WTC11 (cell line): ENCODE data around the gene NFRKB.

ENCODE experiments used
- ARID4B ChIP-seq: sonication (generic); formaldehyde crosslinking; IDR thresholded peaks from 2 replicates; pipeline ENCODE4 v1.8.0; 2023; ENCODE audit warnings: missing genetic modification reagents, mild to moderate bottlenecking, borderline replicate concordance
- CREB1 ChIP-seq: sonication (generic); formaldehyde crosslinking; IDR thresholded peaks from 2 replicates; pipeline ENCODE4 v1.8.0; 2023; ENCODE audit warnings: mild to moderate bottlenecking, missing genetic modification reagents
- CTCF ChIP-seq: fragments of 200-600 bp; IDR thresholded peaks from 2 replicates; pipeline ENCODE4 v1.8.0; 2022; ENCODE audit warnings: antibody characterized with exemption
- ESRRA ChIP-seq: sonication (generic); formaldehyde crosslinking; IDR thresholded peaks from 2 replicates; pipeline ENCODE4 v1.8.1; 2022; ENCODE audit warnings: mild to moderate bottlenecking, missing genetic modification reagents, borderline replicate concordance
- IRF1 ChIP-seq: sonication (generic); formaldehyde crosslinking; IDR thresholded peaks from 2 replicates; pipeline ENCODE4 v1.8.0; 2023; ENCODE audit warnings: missing genetic modification reagents
- MAX ChIP-seq: sonication (generic); formaldehyde crosslinking; IDR thresholded peaks from 2 replicates; pipeline ENCODE4 v1.8.0; 2022; ENCODE audit warnings: mild to moderate bottlenecking, missing genetic modification reagents
- NFYB ChIP-seq: sonication (generic); formaldehyde crosslinking; conservative IDR thresholded peaks from 2 replicates; pipeline ENCODE4 v1.8.0; 2022; ENCODE audit warnings: low read depth, missing genetic modification reagents
- PREB ChIP-seq: sonication (generic); formaldehyde crosslinking; IDR thresholded peaks from 2 replicates; pipeline ENCODE4 v1.8.1; 2022; ENCODE audit warnings: mild to moderate bottlenecking, missing genetic modification reagents, moderate library complexity, borderline replicate concordance
- RORB ChIP-seq: fragments of 250-450 bp; sonication (Bioruptor Pico); IDR thresholded peaks from 2 replicates; pipeline ENCODE4 v1.9.0; 2021; ENCODE audit warnings: mild to moderate bottlenecking
- SP1 ChIP-seq: sonication (generic); formaldehyde crosslinking; conservative IDR thresholded peaks from 2 replicates; pipeline ENCODE4 v1.8.1; 2022; ENCODE audit warnings: missing genetic modification reagents
- USF1 ChIP-seq: sonication (generic); formaldehyde crosslinking; IDR thresholded peaks from 2 replicates; pipeline ENCODE4 v1.8.0; 2022; ENCODE audit warnings: mild to moderate bottlenecking, missing genetic modification reagents

GRCh38 chr11:129888451-129888850 is 6.9 kb downstream of the NFRKB start:
- no peak for TF ChIP-seq CTCF
- TF ChIP-seq NFYB (CRISPR knock-in tag): no peak
- TF ChIP-seq IRF1 (CRISPR knock-in tag): no peak
- TF ChIP-seq USF1 (CRISPR knock-in tag): no peak
- TF ChIP-seq ARID4B (CRISPR knock-in tag): no peak
- TF ChIP-seq CREB1 (CRISPR knock-in tag): no peak
- TF ChIP-seq RORB (CRISPR knock-in tag): no peak
- TF ChIP-seq PREB (CRISPR knock-in tag): no peak
- no peak for TF ChIP-seq MAX (CRISPR knock-in tag)
- no peak for TF ChIP-seq ESRRA (CRISPR knock-in tag)
- no peak for TF ChIP-seq SP1 (CRISPR knock-in tag)
